Measurements from ENCODE around the gene MAN1A1.

GRCh38 chr6:119350202-119350951 is 816 bp upstream of the MAN1A1 start:
- TF ChIP-seq CTCF (IDR thresholded peaks at IDR 0.05): no peak
- TF ChIP-seq POLR2A (IDR thresholded peaks at IDR 0.05): no peak

All from right lobe of liver (tissue), 4 donors.